Posterior vena cava (tissue), 2 donors: ENCODE data around the gene PSTK. TPM values are rescaled to one million over a fixed set of nuclear protein-coding genes. Genes with fewer than 3 reads are reported as not detected.

Experiments
- DNase-seq: peaks from one replicate; pipeline ENCODE4 v3.0.0-alpha.2; 2020; ENCODE audit warnings: low spot score
- intact Hi-C, 2 donors: fragments of 100-400 bp; cut with DNase I; formaldehyde crosslinking; loops; one replicate each; pipeline versions ENCODE4 v1.14.1 to v1.14.2; 2022 to 2023
- total RNA-seq, 2 donors: library from RNA; stranded (reverse); fragmentation: NEBNext Ultra II Directional; extraction: Animal tissue kit (Norgen Biotek cat#: 25700); gene quantifications; one replicate each; pipeline ENCODE4 v1.2.1, GENCODE V29; 2021
- donor health status: DM: yes; HTN: yes; CAD: no.
- donor health status: DM: yes; HTN: yes; CAD: no.

Gene PSTK
- total RNA-seq, 2 donors from 2014 or later: 2.3 to 3.4 TPM

DNA sequence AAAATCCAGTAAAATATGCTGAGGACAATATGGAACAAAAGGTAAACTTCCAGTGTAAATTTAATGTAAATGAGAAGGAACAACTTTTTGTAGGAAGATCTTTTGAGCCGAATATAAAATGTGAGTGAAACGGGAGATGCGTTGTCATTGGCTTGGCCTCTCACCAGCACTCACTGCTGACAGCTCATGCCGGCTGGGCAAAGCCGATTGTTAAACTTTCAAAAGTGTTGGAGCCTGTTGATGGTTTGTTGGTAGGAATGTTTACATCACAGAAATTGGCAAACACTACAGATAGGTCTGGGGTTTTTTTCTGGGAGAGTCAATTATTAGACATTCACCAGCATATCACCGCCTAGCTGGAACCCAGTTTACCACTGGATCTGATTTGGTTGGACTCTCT lies 6.1 kb downstream of the PSTK start:
- intact Hi-C loops: no loop called here
- no peak for DNase-seq

DNA sequence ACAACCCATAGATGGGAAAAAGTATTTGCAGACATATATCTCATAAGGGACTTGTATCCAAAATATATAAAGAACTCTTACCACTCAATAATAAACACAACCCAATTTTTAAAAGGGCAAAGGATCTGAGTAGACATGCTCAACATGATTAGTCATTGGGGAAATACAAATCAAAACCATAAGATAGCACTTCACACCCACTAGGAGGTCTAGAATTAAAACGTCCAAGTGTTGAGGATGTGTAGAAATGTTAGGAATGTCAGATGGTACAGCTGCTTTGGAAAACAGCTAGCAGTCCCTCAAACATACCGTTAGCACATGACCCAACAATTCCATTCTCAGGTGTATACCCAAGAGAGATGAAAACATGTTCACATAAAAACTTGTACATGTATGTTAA lies 8.3 kb downstream of the PSTK start:
- intact Hi-C loops: no loop called here
- no peak for DNase-seq

DNA sequence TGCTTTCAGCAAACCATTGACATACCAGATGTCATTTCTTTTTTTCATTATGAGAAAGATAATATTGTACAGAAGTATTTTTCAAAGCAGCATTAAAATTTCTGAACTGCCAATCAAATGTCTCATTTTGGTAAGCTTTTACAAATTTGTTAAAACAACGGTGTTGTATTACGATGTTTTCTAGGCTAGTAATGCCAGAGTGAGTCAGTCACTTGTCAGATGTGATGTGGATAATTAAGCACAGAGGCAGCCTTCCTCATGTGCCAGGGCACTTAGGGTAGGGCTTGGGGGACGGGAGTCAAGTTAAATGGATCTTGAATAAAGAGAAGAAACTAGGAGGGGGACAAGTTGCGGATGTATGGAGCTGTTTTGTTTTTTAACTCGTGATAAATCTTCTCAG lies 10.1 kb downstream of the PSTK start:
- intact Hi-C loops: no loop called here

DNA sequence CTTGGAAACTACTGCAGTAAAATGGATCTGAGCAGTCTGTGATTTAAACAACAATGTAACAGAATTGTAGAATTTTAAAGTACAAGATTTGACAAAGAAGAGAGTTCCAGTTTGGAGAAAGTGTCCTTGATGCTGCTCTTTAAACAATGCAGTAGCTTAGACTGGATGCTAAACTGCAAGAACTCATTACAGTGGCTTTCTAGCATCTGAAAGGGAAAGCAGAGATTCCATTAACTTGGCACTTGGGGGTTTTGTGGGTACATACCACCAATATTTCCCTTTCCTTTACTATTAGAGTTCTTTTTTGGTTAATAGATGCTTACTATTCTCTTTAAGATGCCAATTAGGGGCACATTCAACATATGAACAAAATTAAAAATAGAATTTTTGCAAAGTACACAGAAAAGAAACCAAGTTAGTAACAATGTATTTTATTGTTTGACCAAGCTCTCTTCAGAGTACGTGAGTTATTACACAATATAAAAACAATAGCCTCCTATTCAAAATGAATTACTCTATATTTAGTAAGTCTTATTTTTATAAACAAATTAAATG lies 11.9 kb downstream of the PSTK start:
- no peak for DNase-seq

More for the DNA sequence above, 10.1 kb downstream of the PSTK start:
- DNase-seq: no peak

DNA sequence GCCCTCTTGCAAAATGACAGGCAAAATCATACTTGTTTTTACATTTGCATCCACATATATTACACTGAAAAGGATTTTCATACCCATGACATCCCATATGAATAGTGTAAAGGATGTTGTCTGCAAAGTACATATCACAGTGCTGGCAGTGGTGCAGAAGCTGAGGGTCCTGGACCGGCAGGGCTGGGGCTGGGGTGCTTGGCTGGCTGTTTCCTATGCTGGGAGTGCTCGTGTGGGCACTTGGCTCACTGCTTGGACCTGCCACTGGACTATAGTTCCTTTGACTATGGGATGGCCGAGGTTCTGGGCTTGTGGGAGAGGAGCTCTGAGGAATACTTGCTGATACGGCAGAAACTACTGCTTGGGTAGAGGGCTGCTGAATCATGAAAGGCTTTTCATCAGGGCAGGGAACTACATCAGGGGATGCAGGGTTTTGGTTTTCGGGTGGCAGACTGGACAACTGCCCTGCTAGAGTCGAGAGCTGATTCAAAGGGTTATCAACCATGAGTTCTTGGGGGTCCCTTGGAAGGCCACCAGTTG lies 13.7 kb downstream of the PSTK start:
- no peak for DNase-seq
- intact Hi-C loops: no loop called here

More for the DNA sequence above, 11.9 kb downstream of the PSTK start:
- intact Hi-C loops: no loop called here

DNA sequence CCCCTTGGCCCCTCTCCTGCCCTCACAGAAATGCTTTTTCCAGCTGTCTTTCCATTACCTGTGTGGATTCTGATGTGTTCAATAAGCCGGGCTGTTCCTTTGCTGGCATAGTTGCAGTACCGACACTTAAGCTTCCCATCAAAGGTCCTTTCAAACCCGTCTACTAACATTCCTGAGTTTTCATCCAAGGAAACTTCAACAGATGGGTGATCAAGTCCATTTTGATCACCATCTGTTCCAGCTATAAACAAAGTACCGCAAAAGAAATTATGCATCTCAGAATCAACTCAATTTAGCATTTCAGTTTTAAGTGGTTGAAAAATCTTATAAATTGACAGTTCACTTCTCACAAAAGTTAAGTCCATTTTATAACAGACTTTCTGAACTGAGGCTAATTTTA lies 15.7 kb downstream of the PSTK start:
- no peak for DNase-seq
- intact Hi-C loops: no loop called here

DNA sequence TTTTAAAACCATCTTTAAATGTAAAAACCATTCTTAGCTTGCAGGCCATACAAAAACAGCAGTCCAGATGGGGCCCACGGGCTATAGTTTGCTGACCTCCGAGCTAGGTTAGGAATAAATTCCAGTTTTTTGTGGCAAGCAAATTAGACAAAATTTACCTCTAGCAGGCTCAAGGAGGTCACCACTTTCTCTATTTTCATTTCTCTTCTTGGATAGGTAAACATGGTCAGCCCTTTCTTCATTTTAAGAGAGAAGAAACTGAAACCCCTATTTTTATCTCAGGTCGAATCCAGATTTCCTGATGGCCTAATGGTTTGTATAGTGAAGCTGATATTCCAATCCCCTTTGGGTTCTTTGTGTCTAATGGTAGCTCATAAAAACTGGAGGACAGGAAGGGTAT lies 17.7 kb downstream of the PSTK start:
- no peak for DNase-seq
- intact Hi-C loops: no loop called here

DNA sequence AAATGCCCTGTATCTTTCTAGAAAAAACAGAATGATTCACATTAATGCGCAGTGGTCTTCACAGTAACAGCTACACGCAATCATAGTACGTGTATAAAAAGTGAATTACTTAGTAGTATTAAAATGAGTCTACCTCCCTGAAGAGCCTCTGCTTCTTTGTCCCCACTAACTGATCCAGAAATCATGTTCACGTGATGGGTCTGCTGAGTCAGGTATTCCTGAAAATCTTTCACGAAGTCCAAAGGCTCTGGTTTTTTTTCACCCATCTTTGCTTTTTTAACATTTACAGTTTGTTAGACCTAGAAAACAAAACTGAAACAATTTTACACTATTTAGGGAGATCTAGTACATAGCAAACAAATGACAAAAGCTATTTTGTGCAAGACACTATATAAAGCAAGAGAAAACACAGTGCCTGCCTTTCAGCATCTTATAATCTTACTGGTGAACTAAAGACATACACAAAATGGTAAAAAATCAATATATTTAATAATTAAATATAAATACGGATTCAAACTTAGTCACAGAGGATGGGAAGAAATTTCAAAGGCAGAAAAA lies 18.2 kb downstream of the PSTK start:
- intact Hi-C loops: no loop called here
- no peak for DNase-seq

DNA sequence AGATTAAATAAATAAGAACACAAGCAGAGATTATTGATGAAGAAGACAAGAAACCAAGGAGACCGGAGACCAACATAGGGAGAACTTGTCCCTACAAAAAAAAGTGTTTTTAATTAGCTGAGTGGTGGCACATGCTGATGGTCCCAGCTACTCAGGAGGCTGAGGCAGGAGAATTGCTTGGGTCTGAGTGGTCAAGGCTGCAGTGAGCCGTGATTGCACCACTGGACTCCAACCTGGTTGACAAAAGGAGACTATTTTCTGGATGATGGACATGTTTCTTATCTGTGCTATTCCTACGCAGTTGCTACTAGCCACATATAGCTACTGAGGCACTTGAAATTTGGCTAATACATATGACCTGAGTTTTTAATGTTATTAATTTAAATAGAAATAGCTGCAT lies 18.7 kb downstream of the PSTK start:
- intact Hi-C loops: no loop called here

DNA sequence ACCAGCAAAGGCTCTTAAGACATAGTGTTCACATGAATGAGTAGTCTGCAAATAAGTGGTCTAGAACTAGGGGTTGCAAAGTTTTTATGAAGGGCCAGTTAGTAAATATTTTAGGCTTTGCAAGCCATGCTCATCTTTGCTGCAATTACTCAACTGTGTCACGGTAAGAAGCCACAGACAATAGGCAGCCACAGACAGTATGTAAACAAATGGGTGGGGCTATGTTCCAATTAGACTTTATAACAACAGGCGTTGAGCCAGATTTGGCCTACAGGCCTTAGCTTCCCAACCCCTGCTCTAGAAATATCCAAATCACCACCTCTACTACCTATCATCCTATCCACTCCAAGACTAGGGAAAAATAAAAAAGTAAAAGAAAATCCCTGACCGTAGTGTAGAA lies 19.1 kb downstream of the PSTK start:
- intact Hi-C loops: no loop called here
- no peak for DNase-seq

More for the DNA sequence above, 18.7 kb downstream of the PSTK start:
- no peak for DNase-seq

DNA sequence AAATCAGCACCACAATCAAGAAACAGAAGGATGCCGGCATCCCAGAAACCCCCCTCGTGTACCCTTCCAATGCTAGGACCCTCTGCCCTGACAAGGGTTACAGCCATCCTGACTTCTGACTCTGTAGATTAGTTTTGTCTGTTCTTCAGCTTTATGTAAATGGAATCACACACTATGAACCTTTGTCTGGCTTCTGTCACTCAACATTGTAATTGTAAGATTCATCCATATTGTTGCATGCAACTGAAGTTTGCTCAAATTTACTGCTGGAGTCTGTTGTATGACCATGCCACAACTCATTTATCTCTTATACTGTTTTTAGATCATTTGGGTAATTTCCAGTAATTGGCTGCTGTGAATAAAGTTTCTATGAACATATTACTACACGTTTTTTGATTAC lies 20.0 kb downstream of the PSTK start:
- intact Hi-C loops: no loop called here
- DNase-seq: no peak

DNA sequence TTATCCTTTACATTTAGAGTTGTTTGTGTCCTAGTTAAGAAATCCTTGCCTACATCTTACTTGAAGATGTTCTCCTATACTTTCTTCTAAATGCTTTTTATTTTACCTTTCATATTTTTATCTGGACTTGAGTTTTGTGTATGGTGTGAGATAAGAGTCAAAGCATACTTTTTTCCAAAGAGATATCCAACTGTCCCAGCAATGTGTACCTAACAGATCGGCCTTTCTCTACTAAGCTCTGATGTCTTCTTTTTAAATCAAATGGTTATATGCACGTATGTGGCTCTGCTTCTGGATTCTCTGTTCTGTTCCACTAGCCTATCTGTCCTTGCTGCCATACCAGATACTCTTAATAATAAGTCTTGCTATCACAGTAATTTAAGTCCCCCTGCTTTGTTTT lies 21.2 kb downstream of the PSTK start:
- no peak for DNase-seq
- intact Hi-C loops: no loop called here

DNA sequence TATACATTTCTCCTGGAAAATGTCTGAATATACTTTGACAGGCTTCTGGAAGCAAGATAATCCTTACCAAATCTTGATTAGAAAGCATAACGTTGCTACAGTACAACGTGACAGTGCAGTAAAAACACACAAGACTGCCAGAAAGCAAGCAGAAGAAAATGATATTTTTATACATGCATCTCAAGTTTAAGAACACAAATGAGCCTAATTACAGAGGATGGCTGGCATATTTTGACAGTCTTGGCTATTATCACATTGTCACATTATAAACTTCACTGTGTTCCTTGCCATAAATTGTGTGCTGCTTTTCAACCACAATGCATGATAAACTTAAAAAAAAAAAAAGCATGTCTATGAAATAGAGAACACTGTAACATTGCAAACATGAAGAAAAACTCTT lies 24.1 kb downstream of the PSTK start:
- intact Hi-C loops: no loop called here

DNA sequence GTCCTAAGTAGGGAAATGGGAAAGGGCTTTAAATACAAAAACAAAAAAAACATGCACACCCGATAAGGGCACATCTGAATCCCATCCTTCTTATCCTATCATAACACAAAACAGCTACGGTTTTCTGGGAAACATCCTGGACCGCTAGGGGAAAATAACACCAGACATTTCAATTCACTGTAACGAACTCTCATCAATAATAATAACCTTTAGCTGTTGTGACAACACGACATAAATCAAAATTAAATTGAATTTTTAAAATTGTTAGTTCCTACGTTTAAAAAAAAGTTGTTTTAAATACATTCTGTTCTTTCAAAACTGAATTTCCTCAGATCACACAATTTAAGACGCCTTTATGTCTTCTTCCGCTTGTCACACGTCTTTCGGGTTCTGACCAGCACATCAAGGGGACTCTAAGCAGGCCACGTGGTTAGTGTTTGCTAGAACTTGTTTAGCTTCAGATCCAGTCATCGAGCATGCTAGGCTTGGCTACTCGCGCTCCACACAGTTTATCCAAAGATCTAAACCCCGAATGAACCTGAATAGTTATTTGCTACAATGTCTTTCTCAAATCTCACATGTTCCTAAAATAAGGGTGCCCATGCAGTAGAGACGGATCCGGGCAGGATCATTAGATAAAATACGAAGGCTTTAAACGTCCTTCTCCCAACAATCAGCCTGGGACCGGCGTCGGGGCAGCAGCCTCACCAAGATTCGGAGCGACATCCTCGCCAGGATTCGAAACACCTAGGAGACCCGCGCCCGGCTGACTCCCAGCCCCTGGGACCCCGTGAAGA lies 27.6 kb downstream of the PSTK start:
- no peak for DNase-seq
- intact Hi-C loops: no loop called here

More for the DNA sequence above, 24.1 kb downstream of the PSTK start:
- DNase-seq: no peak

DNA sequence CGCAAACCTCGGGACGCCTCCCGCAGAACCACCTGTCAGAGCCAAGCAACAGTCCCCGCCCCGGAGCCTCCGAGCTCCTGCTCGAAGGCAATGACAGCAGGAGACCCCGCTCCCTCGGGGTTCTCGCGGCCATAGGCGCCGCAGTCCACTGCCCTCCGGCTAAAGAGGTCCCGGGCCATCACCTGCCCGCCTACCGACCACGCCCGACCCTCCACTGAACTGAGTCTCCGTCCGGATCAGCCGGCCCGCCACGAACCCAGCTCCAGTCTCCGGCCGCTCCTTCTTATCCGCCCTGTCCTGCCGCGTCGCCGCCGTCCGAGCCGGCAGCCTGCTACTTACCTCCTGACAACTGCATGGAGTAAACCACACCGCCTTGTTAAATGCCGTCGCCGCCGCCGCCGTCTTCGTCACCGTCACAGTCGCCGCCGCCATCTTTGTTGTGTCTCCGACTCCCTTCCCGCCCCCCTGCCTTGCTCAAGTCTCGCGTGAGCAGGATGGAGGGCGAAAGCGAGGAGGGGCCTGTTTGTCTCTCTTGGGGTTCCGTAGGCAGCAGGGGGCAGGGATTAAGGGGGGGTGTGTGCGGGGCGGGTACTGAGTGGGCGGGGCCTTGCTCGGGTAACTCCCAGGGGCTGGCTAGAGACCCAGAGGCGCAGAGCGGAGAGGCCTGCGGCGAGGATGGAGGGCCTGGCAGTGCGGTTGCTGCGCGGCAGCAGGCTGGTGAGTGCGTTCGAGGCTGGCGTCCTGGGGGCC lies 28.3 kb downstream of the PSTK start, which contains the start of the genes ACADSB and IKZF5:
Gene ACADSB, plus strand, starts transcription at position 652 of the 750 bp plus-strand sequence. Its CDS starts 24 bp downstream, at position 676.
Gene IKZF5, minus strand, starts transcription at position 441 of the 750 bp plus-strand sequence. CDS start 10,170 bp downstream, outside the sequence.
- intact Hi-C loops: no loop called here
- DNase-seq: peak; percentile 98

DNA sequence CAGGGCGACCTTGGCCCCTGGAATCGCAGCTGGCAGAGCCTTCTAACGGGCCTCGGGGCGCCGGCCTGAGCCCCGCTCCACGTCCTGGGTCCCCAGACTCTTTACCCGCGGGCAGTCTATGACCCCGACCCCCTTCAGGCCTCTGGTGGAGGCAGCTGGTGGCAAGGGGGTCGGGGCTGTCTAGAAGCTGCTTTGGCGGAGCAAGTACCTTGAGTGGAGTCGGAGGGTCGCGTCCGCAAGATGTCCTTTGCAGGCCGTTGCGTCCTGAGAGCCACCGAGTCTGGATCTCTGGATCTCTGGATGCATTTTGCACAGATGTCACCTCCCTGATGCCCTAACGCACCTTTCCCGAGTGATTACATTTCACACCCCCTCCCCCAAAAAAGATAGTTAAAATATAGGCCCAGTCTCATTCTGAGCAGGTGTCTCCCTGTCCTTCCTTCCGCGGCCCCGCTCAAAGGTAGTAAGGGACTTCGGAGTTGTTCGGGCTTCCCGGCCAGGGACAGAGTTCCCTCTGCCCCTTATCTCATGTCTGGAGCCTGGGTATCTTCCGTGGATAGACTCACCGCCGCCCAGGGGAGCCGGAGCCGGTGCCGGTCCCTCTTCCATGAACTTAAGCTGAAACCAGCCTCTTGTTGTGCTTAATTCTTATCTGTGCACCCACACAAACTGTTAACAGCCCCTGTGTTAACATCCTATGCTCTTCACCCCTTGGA lies 29.1 kb downstream of the PSTK start:
- peak; percentile 84 for DNase-seq
- intact Hi-C loops: no loop called here

DNA sequence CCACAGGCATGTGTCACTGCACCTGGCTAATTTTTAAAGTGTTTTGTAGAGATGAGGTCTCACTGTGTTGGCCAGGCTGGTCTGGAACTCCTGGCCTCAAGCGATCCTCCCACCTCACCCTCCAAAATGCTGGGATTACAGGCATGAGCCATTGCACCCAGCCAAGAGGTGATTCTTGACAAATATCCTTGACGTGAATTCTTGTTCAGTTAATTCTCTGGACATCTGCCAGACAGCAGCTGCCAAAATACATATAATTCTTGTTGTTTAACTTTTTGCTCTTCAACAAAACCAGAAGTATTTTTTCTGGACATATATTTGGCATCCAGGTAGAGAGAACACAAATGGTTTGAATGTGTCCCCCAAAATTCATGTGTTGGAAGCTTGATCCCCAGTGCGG lies 31.8 kb downstream of the PSTK start:
- DNase-seq: no peak
- intact Hi-C loops: no loop called here

DNA sequence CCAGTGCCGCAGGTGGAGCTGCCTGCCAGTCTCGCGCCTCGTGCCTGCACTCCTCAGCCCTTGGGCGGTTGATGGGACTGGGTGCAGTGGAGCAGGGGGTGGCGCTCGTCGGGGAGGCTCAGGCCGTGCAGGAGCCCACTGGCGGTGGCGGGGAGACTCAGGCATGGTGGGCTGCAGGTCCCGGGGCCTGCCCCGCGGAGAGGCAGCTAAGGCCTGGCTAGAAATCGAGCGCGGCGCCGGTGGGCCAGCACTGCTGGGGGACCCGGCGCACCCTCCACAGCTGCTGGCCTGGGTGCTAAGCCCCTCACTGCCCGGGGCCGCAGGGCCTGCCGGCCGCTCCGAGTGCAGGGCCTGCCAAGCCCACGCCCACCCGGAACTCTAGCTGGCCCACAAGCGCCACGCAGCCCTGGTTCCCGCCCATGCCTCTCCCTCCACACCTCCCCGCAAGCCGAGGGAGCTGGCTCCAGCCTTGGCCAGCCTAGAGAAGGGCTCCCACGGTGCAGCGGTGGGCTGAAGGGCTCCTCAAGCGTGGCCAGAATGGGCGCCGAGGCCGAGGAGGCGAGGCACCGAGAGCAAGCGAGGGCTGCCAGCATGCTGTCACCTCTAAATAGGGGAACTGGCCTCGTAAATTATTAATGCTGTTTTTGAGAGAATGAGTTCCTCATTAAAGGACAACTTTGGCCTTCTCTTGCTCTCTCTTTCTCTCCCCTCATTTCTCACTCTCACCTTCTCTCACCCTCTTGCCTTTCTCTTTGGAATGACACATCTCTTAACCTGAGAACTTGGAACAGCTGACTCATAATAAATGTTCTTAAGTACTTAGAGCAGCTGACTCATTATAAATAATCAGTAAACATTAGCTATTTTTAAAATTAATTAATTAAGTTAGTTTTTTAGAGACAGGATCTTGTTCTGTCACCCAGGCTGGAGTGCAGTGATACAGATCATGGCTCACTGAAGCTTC lies 33.5 kb downstream of the PSTK start:
- no peak for DNase-seq
- intact Hi-C loops: no loop called here
